CD4-positive, alpha-beta T cell (primary cell): Measurements from ENCODE around the gene HOXB7. TPM values are rescaled to one million over a fixed set of nuclear protein-coding genes. Genes with fewer than 3 reads are reported as not detected.

Source experiments
- ATAC-seq: fragments of 200-7000 bp; cut with Tn5 transposase; one replicate; pipeline ENCODE4 v1.10.0; 2022; ENCODE audit warnings: mild to moderate bottlenecking; ENCODE audit not compliant: poor library complexity
- CTCF ChIA-PET: fragments of 350-600 bp; sonication (Branson Sonifier 250); formaldehyde crosslinking; loops from one replicate; lab custom pipeline; 2021; ENCODE audit warnings: antibody characterized with exemption, inconsistent platforms; lab: Charles Lee
- POLR2A ChIA-PET: fragments of 350-600 bp; sonication (Branson Sonifier 250); formaldehyde crosslinking; loops from one replicate; lab custom pipeline; 2021; ENCODE audit warnings: antibody characterized with exemption, inconsistent platforms; lab: Charles Lee
- DNase-seq, 14 experiments: peaks; one replicate each; pipeline ENCODE4 v3.0.0-alpha.2; 2013 to 2020; ENCODE audit warnings: mixed read lengths in 2 of 14
- H3K27ac ChIP-seq, 2 donors: one replicate each; pipeline versions ENCODE4 v1.5.1 to v1.7.0; 2013; ENCODE audit warnings: low read length in 2 of 2, low read depth in 1 of 2, mild to moderate bottlenecking in 1 of 2
- H3K27me3 ChIP-seq, 2 experiments: 1 replicate in 1 of 2; 2 replicates in 1 of 2; pipeline versions ENCODE4 v1.6.1 to v1.7.0; 2013; ENCODE audit warnings: low read length in 2 of 2, control low read depth in 1 of 2, mild to moderate bottlenecking in 1 of 2, moderate library complexity in 1 of 2; ENCODE audit not compliant: insufficient read depth in 2 of 2, control insufficient read depth in 1 of 2
- H3K36me3 ChIP-seq: one replicate; pipeline ENCODE4 v1.6.1; 2013; ENCODE audit warnings: low read length, control low read depth; ENCODE audit not compliant: insufficient read depth
- H3K4me1 ChIP-seq: one replicate; pipeline ENCODE4 v1.6.1; 2013; ENCODE audit warnings: low read length, control low read depth; ENCODE audit not compliant: insufficient read depth
- H3K4me3 ChIP-seq: one replicate; pipeline ENCODE4 v1.5.1; 2013; ENCODE audit warnings: mild to moderate bottlenecking, low read length, moderate library complexity
- H3K9me3 ChIP-seq, 2 experiments: 1 replicate in 1 of 2; 2 replicates in 1 of 2; pipeline versions ENCODE4 v1.6.1 to v1.7.0; 2013; ENCODE audit warnings: low read length in 2 of 2, mild to moderate bottlenecking in 2 of 2, control low read depth in 1 of 2, moderate library complexity in 1 of 2; ENCODE audit not compliant: control insufficient read depth in 1 of 2, insufficient read depth in 1 of 2
- H3K27ac Mint-ChIP-seq: one replicate; pipeline ENCODE4 v1.8.0; 2020; ENCODE audit warnings: mixed read lengths
- H3K27me3 Mint-ChIP-seq: one replicate; pipeline ENCODE4 v1.8.0; 2021; ENCODE audit warnings: mixed read lengths
- H3K36me3 Mint-ChIP-seq: one replicate; pipeline ENCODE4 v1.8.0; 2021; ENCODE audit warnings: low read depth, mixed read lengths
- H3K4me1 Mint-ChIP-seq: one replicate; pipeline ENCODE4 v1.8.0; 2021; ENCODE audit warnings: low read depth, mixed read lengths
- H3K4me3 Mint-ChIP-seq: one replicate; pipeline ENCODE4 v1.8.0; 2020; ENCODE audit warnings: mild to moderate bottlenecking, mixed read lengths
- H3K9me3 Mint-ChIP-seq: one replicate; pipeline ENCODE4 v1.8.0; 2020; ENCODE audit warnings: mixed read lengths
- CTCF ChIP-seq: fragments of 200-600 bp; IDR thresholded peaks from one replicate; pipeline ENCODE4 v1.8.0; 2022; ENCODE audit warnings: antibody characterized with exemption, mild to moderate bottlenecking
- intact Hi-C, 2 experiments: fragments of 100-400 bp; cut with DNase I in 1 of 2; cut with micrococcal nuclease in 1 of 2; formaldehyde crosslinking; loops; one replicate each; pipeline versions ENCODE4 v1.15.1 to v1.9.0; 2023 to 2025; cut with DNase I, micrococcal nuclease
- total RNA-seq, 174 experiments: library from RNA in 2 of 174; stranded (reverse) in 2 of 174; gene quantifications; one replicate each; pipeline ENCODE4 v1.2.3 and lab custom pipeline; 2021 to 2026

HOXB7 gene
- total RNA-seq, 2 experiments from 2014 or later, result not detected

GRCh38 chr17:48631693-48632578 is 21.1 kb upstream of the HOXB7 start:
- H3K27ac ChIP-seq, result no peak overlapping the region

GRCh38 chr17:48630925-48631692 is 20.3 kb upstream of the HOXB7 start:
- intact Hi-C loops, result no loop called here
- Mint-ChIP-seq H3K27me3 (peaks cover 98% of the 10 kb centered on the region), H3K27ac (no peak overlapping the region), H3K9me3 (no peaks in the 10 kb centered on the region), H3K4me1 (peaks cover 15% of the 10 kb centered on the region), H3K4me3 (no peak overlapping the region), H3K36me3 (no peaks in the 10 kb centered on the region)
- DNase-seq (no peak), ATAC-seq (no peak)
- H3K4me3 ChIP-seq, result no peak overlapping the region
- peaks cover 27% of the 10 kb centered on the region for H3K4me1 ChIP-seq
- peaks cover 90 to 97% of the 10 kb centered on the region in 2 experiments for H3K27me3 ChIP-seq
- CTCF ChIA-PET, result interaction anchor here (1.3 kb wide), 1 partner anchor 13 kb away, joined by 3 read pairs; no protein-coding TSS in a partner anchor
- peaks cover 0 to 24% of the 10 kb centered on the region in 2 experiments for H3K9me3 ChIP-seq
- no peak for TF ChIP-seq CTCF
- POLR2A ChIA-PET, result interaction anchor here (1.1 kb wide), 1 partner anchor 8 kb away, joined by 3 read pairs; no protein-coding TSS in a partner anchor
- no peaks in the 10 kb centered on the region for H3K36me3 ChIP-seq
- H3K27ac ChIP-seq, result no peak overlapping the region

More at GRCh38 chr17:48631693-48632578, 21.1 kb upstream of the HOXB7 start:
- Histone ChIP-seq H3K9me3 (peaks cover 0 to 29% of the 10 kb centered on the region in 2 experiments), H3K27me3 (peaks cover 91 to 98% of the 10 kb centered on the region in 2 experiments), H3K36me3 (no peaks in the 10 kb centered on the region), H3K4me3 (no peak overlapping the region), H3K4me1 (peaks cover 27% of the 10 kb centered on the region)
- no peak for TF ChIP-seq CTCF
- Mint-ChIP-seq H3K36me3 (no peaks in the 10 kb centered on the region), H3K4me1 (peaks cover 12% of the 10 kb centered on the region), H3K4me3 (no peak overlapping the region), H3K27me3 (peaks cover 98% of the 10 kb centered on the region), H3K9me3 (no peaks in the 10 kb centered on the region), H3K27ac (no peak overlapping the region)
- DNase-seq, result peak in 1 of 14 experiments; percentile 4
- ATAC-seq, result no peak
- intact Hi-C loops, result no loop called here
- ChIA-PET CTCF (interaction anchor here (0.7 to 1.3 kb wide), 2 partner anchors 14 to 19 kb away, joined by 3 read pairs; no protein-coding TSS in a partner anchor), POLR2A (interaction anchor here (1.1 kb wide), 1 partner anchor 9 kb away, joined by 3 read pairs; no protein-coding TSS in a partner anchor)
